Retinal pigment epithelial cell (primary cell): ENCODE results near the gene IZUMO1.

Experiments
- DNase-seq: peaks from one replicate; pipeline ENCODE4 v3.0.0-alpha.2; 2010; ENCODE audit warnings: low read depth
- H3K4me3 ChIP-seq: 2 replicates; pipeline ENCODE4 v1.5.1; 2011; ENCODE audit warnings: mild to moderate bottlenecking, low read length, control low read depth, moderate library complexity
- TF ChIP-seq, protein P1 (sequence below): conservative IDR thresholded peaks from 2 replicates; pipeline ENCODE4 v1.5.1; 2011; ENCODE audit warnings: low read depth, low read length, control low read depth, inconsistent platforms

IZUMO1 gene

DNA sequence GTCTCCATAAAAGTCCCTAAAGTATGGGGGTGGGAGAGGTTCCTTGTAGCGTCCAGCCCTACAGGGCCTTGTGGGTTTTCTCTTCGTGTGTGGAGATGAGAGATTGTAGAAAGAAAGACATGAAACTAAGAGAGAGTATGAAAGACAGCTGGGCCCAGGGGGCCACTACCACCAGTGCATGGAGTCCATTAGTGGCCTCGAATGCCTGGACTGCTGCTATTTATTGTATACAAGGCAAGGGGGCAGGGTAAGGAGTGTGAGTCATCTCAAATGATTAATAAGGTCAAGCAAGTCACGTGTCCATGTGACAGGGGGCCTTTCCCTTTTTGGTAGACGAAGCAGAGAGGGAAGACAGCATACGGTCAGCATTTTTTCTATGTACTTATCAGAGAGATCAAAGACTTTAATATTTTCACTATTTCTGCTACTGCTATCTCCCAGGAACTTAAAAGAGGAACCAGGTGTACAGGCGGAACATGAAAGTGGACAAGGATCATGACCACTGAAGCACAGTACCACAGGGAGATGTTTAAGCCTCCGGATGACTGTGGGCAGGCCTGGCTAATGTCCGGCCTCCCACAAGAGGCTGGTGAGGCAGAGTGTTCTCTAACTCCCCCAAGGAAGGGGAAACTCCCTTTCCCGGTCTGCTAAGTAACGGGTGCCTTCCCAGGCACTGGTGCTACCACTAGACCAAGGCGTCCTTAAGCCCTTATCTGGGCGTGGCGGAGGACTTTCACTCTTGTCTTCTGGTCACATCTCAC lies 34.1 kb upstream of the IZUMO1 start:
- DNase-seq: no peak

DNA sequence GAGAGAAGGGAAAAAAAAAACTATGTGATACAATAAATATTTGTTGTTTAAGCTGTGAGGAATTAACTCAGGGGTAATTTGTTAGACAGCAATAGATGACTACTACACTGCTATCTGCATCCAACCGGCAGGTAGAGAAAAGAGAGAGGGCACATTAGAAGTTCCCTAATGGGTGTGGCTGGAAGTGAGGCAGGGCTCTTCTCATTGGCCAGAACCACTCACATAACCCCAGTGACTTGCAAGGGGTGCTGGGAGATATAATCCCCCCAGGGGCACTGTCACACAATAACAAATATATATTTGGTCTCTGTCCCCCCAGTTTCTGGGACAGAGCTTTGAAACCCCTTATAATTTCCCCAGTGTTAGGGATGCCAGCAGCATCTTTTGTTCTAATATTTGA lies 32.9 kb upstream of the IZUMO1 start:
- DNase-seq: no peak
- no peak overlapping the region for H3K4me3 ChIP-seq
- TF ChIP-seq, protein P1, sequence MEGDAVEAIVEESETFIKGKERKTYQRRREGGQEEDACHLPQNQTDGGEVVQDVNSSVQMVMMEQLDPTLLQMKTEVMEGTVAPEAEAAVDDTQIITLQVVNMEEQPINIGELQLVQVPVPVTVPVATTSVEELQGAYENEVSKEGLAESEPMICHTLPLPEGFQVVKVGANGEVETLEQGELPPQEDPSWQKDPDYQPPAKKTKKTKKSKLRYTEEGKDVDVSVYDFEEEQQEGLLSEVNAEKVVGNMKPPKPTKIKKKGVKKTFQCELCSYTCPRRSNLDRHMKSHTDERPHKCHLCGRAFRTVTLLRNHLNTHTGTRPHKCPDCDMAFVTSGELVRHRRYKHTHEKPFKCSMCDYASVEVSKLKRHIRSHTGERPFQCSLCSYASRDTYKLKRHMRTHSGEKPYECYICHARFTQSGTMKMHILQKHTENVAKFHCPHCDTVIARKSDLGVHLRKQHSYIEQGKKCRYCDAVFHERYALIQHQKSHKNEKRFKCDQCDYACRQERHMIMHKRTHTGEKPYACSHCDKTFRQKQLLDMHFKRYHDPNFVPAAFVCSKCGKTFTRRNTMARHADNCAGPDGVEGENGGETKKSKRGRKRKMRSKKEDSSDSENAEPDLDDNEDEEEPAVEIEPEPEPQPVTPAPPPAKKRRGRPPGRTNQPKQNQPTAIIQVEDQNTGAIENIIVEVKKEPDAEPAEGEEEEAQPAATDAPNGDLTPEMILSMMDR: no peak

More for the DNA sequence above, 34.1 kb upstream of the IZUMO1 start:
- TF ChIP-seq, protein P1: no peak
- no peak overlapping the region for H3K4me3 ChIP-seq

DNA sequence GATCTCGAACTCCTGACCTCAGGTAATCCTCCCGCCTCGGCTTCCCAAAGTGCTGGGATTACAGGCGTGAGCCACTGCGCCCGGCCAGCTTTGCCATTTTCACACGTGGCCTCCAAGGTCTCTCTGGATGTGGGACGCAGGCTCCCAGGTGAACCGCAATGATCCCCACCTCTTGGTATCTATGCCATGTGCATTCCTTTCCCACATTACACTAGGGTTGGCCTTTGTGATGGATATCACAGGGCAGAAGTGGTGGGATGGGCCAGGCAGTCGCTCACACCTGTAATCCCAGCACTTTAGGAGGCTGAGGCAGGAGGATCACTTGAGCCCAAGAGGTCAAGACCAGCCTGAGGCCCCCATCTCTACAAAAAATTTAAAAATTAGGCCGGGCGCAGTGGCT lies 31.0 kb upstream of the IZUMO1 start:
- no peak for DNase-seq
- TF ChIP-seq, protein P1: no peak
- no peak overlapping the region for H3K4me3 ChIP-seq

DNA sequence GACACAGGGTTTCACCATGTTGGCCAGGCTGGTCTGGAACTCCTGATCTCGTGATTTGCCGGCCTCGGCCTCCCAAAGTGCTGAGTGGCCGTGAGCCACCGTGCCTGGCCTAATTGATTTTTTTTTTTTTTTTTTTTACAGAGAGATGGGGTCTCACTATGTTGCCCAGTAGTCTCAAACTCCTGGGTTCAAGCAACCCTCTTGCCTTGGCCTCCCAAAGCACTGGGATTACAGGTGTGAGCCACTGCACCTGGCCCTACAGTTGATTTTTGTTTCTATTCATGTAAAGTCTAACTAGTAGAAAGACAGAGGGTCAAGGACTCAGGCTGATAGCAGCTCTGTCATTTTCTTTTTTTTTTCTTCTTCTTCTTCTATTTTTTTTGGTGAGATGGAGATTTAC lies 30.4 kb upstream of the IZUMO1 start:
- H3K4me3 ChIP-seq: no peak overlapping the region
- no peak for DNase-seq
- TF ChIP-seq, protein P1: no peak

DNA sequence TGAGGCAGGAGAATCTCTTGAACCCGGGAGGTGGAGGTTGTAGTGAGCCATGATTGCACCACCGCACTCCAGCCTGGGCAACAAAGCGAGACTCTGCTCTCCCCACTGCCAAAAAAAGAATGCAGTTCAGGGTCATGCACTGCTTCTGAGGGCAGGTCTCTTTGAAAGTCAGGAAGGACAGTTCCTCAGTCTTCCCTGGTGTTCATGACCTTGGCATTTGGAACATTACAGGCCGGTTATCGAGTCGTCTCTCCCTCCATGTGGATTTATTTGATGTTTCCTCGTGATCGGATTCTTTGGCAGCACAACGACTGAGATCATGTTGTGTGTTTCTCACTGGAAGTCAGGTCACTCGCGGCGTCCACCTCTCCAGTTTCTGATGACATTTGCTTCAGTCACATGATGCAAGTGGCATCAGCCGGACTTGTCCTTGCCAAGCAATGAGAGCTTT lies 25.8 kb upstream of the IZUMO1 start:
- no peak overlapping the region for H3K4me3 ChIP-seq
- DNase-seq: no peak
- TF ChIP-seq, protein P1: no peak

DNA sequence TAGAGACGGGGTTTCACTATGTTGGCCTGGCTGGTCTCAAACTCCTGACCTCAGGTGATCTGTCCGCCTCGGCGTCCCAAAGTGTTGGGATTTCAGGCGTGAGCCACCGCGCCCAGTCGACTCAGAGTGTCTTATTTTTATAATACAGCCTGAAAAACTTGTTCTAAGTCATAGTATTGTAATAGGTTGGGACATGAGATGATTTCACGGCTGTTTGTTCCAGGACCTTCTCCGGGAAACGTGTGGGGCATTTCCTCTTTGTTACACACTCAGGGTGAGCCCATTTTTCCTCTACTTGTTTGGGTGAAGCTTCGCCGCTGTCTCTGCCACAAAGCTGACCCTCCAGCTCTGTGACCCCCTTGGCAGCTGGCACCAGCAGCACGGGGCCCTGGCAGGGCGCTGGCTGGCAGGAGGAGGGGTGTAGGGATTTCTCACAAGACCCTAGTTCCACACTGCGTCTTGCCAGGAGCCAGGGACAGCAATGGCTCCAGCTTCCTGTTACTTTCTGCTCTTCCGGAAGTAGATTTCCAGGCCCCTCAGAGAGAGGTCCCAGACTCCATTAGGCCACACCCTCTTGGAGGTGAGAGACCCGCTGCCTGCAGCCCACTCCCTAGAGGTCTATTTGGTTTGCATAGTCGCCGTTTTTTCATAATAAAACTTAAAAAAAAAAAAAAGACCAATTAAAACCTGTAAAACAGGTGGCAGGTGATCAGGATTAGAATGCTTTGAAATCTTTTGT lies 24.2 kb upstream of the IZUMO1 start:
- TF ChIP-seq, protein P1: no peak
- DNase-seq: no peak
- H3K4me3 ChIP-seq: no peak overlapping the region
